HG03558 (cell line): ENCODE measurements around the gene NEURL4.

Experiments
- ATAC-seq: cut with Tn5 transposase; IDR thresholded peaks from one replicate; pipeline ENCODE4 v1.9.1; 2021; ENCODE audit warnings: moderate number of reproducible peaks; ENCODE audit not compliant: unreplicated experiment; ENCODE audit errors: extremely low read depth

NEURL4 gene

GRCh38 chr17:7281953-7282751 is 47.0 kb downstream of the NEURL4 start:
- no peak for ATAC-seq

- no peak for ATAC-seq
Measured at GRCh38 chr17:7281074-7281952, 47.8 kb downstream of the NEURL4 start, which contains the start of gene SLC2A4. SLC2A4 (plus strand) TSS chr17:7281718; CDS start chr17:7281935, 217 bp downstream.

GRCh38 chr17:7280519-7281073 is 48.5 kb downstream of the NEURL4 start:
- no peak for ATAC-seq

GRCh38 chr17:7279448-7279847 is 49.7 kb downstream of the NEURL4 start:
- no peak for ATAC-seq

- ATAC-seq = no peak
Measured at GRCh38 chr17:7266784-7267183, 62.4 kb downstream of the NEURL4 start.
